B cell (primary cell): ENCODE data around the gene MED25. TPM values are rescaled to one million over a fixed set of nuclear protein-coding genes. Genes with fewer than 3 reads are reported as not detected.
A peak's percentile ranks its signal among the peaks of the same experiment; 100 is the strongest.

ENCODE experiments used
- ATAC-seq: fragments of 200-7000 bp; cut with Tn5 transposase; one replicate; pipeline ENCODE4 v1.10.0; 2021; ENCODE audit warnings: low read depth, mild to moderate bottlenecking, moderate number of reproducible peaks, moderate library complexity
- CTCF ChIA-PET: fragments of 350-600 bp; sonication (Branson Sonifier 250); formaldehyde crosslinking; loops from one replicate; lab custom pipeline; 2021; ENCODE audit warnings: antibody characterized with exemption, inconsistent platforms; lab: Charles Lee
- POLR2A ChIA-PET: fragments of 350-600 bp; sonication (Branson Sonifier 250); formaldehyde crosslinking; loops from one replicate; lab custom pipeline; 2021; ENCODE audit warnings: antibody characterized with exemption; lab: Charles Lee
- DNase-seq: peaks from one replicate; pipeline ENCODE4 v3.0.0; 2013
- H2AFZ ChIP-seq: 2 replicates; pipeline ENCODE4 v1.6.1; 2012; ENCODE audit warnings: mild to moderate bottlenecking, low read depth, low read length; ENCODE audit not compliant: insufficient read depth, poor library complexity, severe bottlenecking
- H3K27ac ChIP-seq, 2 donors: 1 replicate in 1 of 2; 2 replicates in 1 of 2; pipeline ENCODE4 v1.5.1; 2012 to 2013; ENCODE audit warnings: low read length in 2 of 2, mild to moderate bottlenecking in 2 of 2, moderate library complexity in 1 of 2
- H3K27me3 ChIP-seq, 4 experiments: fragments of 200-600 bp in 1 of 4; sonication (generic) in 1 of 4; replicated peaks in 1 of 4; 1 replicate in 2 of 4; 2 replicates in 2 of 4; pipeline versions ENCODE4 v1.6.1 to v1.7.0; 2013 to 2016; ENCODE audit warnings: low read length in 3 of 4, mild to moderate bottlenecking in 2 of 4, mixed read lengths in 1 of 4, moderate library complexity in 1 of 4; ENCODE audit not compliant: insufficient read depth in 4 of 4, control insufficient read depth in 3 of 4; ENCODE audit errors: control extremely low read depth in 1 of 4
- H3K36me3 ChIP-seq, 2 experiments: replicated peaks in 1 of 2; 1 replicate in 1 of 2; 2 replicates in 1 of 2; pipeline versions ENCODE4 v1.6.1 to v1.7.1; 2013; ENCODE audit warnings: low read length in 1 of 2; ENCODE audit not compliant: insufficient read depth in 2 of 2, control insufficient read depth in 1 of 2; ENCODE audit errors: control extremely low read depth in 1 of 2, extremely low read depth in 1 of 2
- H3K4me1 ChIP-seq, 2 donors: fragments of 200-600 bp in 1 of 2; sonication (generic) in 1 of 2; 1 replicate in 1 of 2; 2 replicates in 1 of 2; pipeline versions ENCODE4 v1.5.1 to v1.6.1; 2013 to 2017; ENCODE audit warnings: low read length in 2 of 2; ENCODE audit not compliant: control insufficient read depth in 2 of 2, insufficient read depth in 2 of 2
- H3K4me2 ChIP-seq: replicated peaks from 2 replicates; pipeline ENCODE3; 2012; ENCODE audit warnings: mild to moderate bottlenecking, low read depth, low read length; ENCODE audit not compliant: poor library complexity, severe bottlenecking
- H3K4me3 ChIP-seq, 5 experiments: fragments of 200-600 bp in 1 of 5; sonication (generic) in 1 of 5; 1 replicate in 3 of 5; 2 replicates in 2 of 5; pipeline versions ENCODE4 v1.5.1 to v1.7.0; 2011 to 2016; ENCODE audit warnings: low read length in 4 of 5, mild to moderate bottlenecking in 4 of 5, low read depth in 2 of 5, control low read depth in 1 of 5, moderate library complexity in 1 of 5; ENCODE audit not compliant: insufficient read depth in 1 of 5; ENCODE audit errors: control extremely low read depth in 1 of 5, extremely low read depth in 1 of 5
- H3K79me2 ChIP-seq: fragments of 200-600 bp; sonication (generic); one replicate; pipeline ENCODE4 v1.6.0; 2016; ENCODE audit warnings: low read length; ENCODE audit not compliant: control insufficient read depth, insufficient read depth
- H3K9ac ChIP-seq: fragments of 200-600 bp; sonication (generic); 2 replicates; pipeline ENCODE4 v1.6.1; 2017; ENCODE audit warnings: mild to moderate bottlenecking, low read length, moderate library complexity
- H3K9me3 ChIP-seq, 3 donors: one replicate each; pipeline versions ENCODE4 v1.6.1 to v1.7.1; 2013; ENCODE audit warnings: low read length in 2 of 3; ENCODE audit not compliant: control insufficient read depth in 2 of 3, insufficient read depth in 1 of 3; ENCODE audit errors: control extremely low read depth in 1 of 3
- H4K20me1 ChIP-seq: 2 replicates; pipeline ENCODE4 v1.6.0; 2012; ENCODE audit warnings: mild to moderate bottlenecking, low read length; ENCODE audit not compliant: insufficient read depth, control insufficient read depth, poor library complexity, severe bottlenecking
- H3K27ac Mint-ChIP-seq: one replicate; pipeline ENCODE4 v1.8.0; 2021; ENCODE audit warnings: mixed read lengths
- H3K27me3 Mint-ChIP-seq: one replicate; pipeline ENCODE4 v1.8.0; 2021; ENCODE audit warnings: mixed read lengths
- H3K4me1 Mint-ChIP-seq: one replicate; pipeline ENCODE4 v1.8.0; 2021; ENCODE audit warnings: mixed read lengths
- H3K4me3 Mint-ChIP-seq: one replicate; pipeline ENCODE4 v1.8.0; 2021; ENCODE audit warnings: mixed read lengths
- H3K9me3 Mint-ChIP-seq: one replicate; pipeline ENCODE4 v1.8.0; 2022; ENCODE audit warnings: mixed read lengths; ENCODE audit not compliant: insufficient read depth
- CTCF ChIP-seq: fragments of 200-600 bp; IDR thresholded peaks from one replicate; pipeline ENCODE4 v1.8.0; 2022; ENCODE audit warnings: antibody characterized with exemption, mild to moderate bottlenecking
- EZH2 ChIP-seq: IDR thresholded peaks from 2 replicates; pipeline ENCODE4 v1.6.1; 2012; ENCODE audit warnings: borderline replicate concordance, low read depth, mild to moderate bottlenecking, moderate library complexity, low read length; ENCODE audit not compliant: insufficient read depth, poor library complexity, severe bottlenecking
- WGBS: methylation state at CpG from one replicate; pipeline ENCODE4 v1.1.5; 2013; ENCODE audit warnings: missing lambda C conversion rate; ENCODE audit not compliant: insufficient coverage; 5-methylcytosine and 5-hydroxymethylcytosine counted together
- intact Hi-C: fragments of 100-400 bp; cut with micrococcal nuclease; formaldehyde crosslinking; loops from one replicate; pipeline ENCODE4 v1.10.0; 2022
- polyA plus RNA-seq: library from polyadenylated mRNA; depleted of rRNA; stranded (reverse); fragments of >200 nt; gene quantifications from 2 replicates; pipeline ENCODE4 v1.2.3, GENCODE V29; 2012
- total RNA-seq, 2 donors: library from RNA; stranded (reverse); fragments of 120-200 nt in 1 of 2; gene quantifications; 1 replicate in 1 of 2; 2 replicates in 1 of 2; pipeline versions ENCODE4 v1.2.3 to v1.2.4, GENCODE V29; 2013 to 2022

The MED25 gene
- total and polyA plus RNA-seq, 2 donors (not counting 1 experiment from before 2014, with no cell fraction given) = 93.0 to 126 TPM

GRCh38 chr19:49775742-49776370 is 42.2 kb upstream of the MED25 start:
- Mint-ChIP-seq H3K27me3 (no peaks in the 10 kb centered on the region), H3K9me3 (no peaks in the 10 kb centered on the region), H3K4me3 (no peak overlapping the region), H3K4me1 (peaks cover 25% of the 10 kb centered on the region), H3K27ac (peak overlapping the region; percentile 47)
- Histone ChIP-seq H3K4me2 (no peak overlapping the region), H3K9ac (no peak overlapping the region), H3K4me3 (no peak overlapping the region), H2AFZ (no peak overlapping the region), H3K27ac (no peak overlapping the region), H3K36me3 (peaks cover 0 to 6% of the 10 kb centered on the region in 2 experiments), H4K20me1 (peaks cover 42% of the 10 kb centered on the region), H3K79me2 (peaks cover 60% of the 10 kb centered on the region), H3K4me1 (peaks cover 13 to 15% of the 10 kb centered on the region in 2 donors), H3K9me3 (no peaks in the 10 kb centered on the region), H3K27me3 (no peaks in the 10 kb centered on the region)
- ChIA-PET CTCF (no interaction called here), POLR2A (interaction anchor here (0.7 kb wide), 1 partner anchor 30 kb away, joined by 7 read pairs; no protein-coding TSS in a partner anchor)
- 93% methylated on average over 20 of the region's 20 CpGs for WGBS
- intact Hi-C loops = no loop called here
- TF ChIP-seq EZH2 (no peak), CTCF (no peak)
- DNase-seq (no peak), ATAC-seq (no peak)

- H3K36me3 ChIP-seq = peaks cover 0 to 6% of the 10 kb centered on the region in 2 experiments
- no peak for TF ChIP-seq EZH2
- no peak for TF ChIP-seq CTCF
- Mint-ChIP-seq H3K27ac (peak overlapping the region; percentile 47), H3K4me3 (no peak overlapping the region), H3K9me3 (no peaks in the 10 kb centered on the region), H3K27me3 (no peaks in the 10 kb centered on the region), H3K4me1 (peaks cover 30% of the 10 kb centered on the region)
- ATAC-seq (no peak), DNase-seq (no peak)
- no peak overlapping the region for H3K4me2 ChIP-seq
- H3K9ac ChIP-seq = no peak overlapping the region
- H3K4me1 ChIP-seq = peaks cover 17 to 20% of the 10 kb centered on the region in 2 donors
- peaks cover 42% of the 10 kb centered on the region for H4K20me1 ChIP-seq
- H2AFZ ChIP-seq = no peak overlapping the region
- POLR2A ChIA-PET = interaction anchor here (0.7 kb wide), 1 partner anchor 29 kb away, joined by 7 read pairs; no protein-coding TSS in a partner anchor
- peaks cover 60% of the 10 kb centered on the region for H3K79me2 ChIP-seq
- H3K27ac ChIP-seq = no peak overlapping the region
- no peaks in the 10 kb centered on the region for H3K27me3 ChIP-seq
- H3K9me3 ChIP-seq = no peaks in the 10 kb centered on the region
- intact Hi-C loops = no loop called here
- CTCF ChIA-PET = no interaction called here
- 94% methylated on average over 6 of the region's 6 CpGs for WGBS
- no peak overlapping the region for H3K4me3 ChIP-seq
These were observed 41.7 kb upstream of the MED25 start for GRCh38 chr19:49776371-49776764.
